LNCaP clone FGC (cell line): ENCODE measurements around the gene NECAB3.

ENCODE experiments used
- DNase-seq: peaks from one replicate; pipeline ENCODE4 v3.0.0-alpha.2; 2011; ENCODE audit warnings: low read depth
- H3K4me3 ChIP-seq: 2 replicates; pipeline ENCODE4 v1.5.1; 2011; ENCODE audit warnings: mild to moderate bottlenecking, low read depth, low read length, control low read depth
- TF ChIP-seq, protein P1 (sequence below): IDR thresholded peaks from 2 replicates; pipeline ENCODE4 v1.5.1; 2012; ENCODE audit warnings: mild to moderate bottlenecking; ENCODE audit not compliant: control insufficient read depth, insufficient read depth; ENCODE audit errors: extremely low read depth

Gene NECAB3

DNA sequence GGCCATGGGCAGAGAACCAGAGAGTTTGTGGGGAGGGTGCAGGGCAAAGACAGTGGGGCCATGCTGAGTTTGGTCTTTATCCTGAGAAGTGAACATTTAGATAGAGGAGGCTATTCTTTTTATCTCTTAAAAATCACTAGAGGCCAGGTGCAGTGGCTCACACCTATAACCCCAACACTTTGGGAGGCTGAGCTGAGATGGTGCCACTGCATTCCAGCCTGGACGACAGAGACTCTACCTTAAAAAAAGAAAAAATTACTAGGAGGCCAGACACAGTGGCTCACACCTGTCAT lies 37.2 kb upstream of the NECAB3 start:
- TF ChIP-seq, protein P1, sequence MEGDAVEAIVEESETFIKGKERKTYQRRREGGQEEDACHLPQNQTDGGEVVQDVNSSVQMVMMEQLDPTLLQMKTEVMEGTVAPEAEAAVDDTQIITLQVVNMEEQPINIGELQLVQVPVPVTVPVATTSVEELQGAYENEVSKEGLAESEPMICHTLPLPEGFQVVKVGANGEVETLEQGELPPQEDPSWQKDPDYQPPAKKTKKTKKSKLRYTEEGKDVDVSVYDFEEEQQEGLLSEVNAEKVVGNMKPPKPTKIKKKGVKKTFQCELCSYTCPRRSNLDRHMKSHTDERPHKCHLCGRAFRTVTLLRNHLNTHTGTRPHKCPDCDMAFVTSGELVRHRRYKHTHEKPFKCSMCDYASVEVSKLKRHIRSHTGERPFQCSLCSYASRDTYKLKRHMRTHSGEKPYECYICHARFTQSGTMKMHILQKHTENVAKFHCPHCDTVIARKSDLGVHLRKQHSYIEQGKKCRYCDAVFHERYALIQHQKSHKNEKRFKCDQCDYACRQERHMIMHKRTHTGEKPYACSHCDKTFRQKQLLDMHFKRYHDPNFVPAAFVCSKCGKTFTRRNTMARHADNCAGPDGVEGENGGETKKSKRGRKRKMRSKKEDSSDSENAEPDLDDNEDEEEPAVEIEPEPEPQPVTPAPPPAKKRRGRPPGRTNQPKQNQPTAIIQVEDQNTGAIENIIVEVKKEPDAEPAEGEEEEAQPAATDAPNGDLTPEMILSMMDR = no peak
- DNase-seq = no peak
- H3K4me3 ChIP-seq = no peak overlapping the region

DNA sequence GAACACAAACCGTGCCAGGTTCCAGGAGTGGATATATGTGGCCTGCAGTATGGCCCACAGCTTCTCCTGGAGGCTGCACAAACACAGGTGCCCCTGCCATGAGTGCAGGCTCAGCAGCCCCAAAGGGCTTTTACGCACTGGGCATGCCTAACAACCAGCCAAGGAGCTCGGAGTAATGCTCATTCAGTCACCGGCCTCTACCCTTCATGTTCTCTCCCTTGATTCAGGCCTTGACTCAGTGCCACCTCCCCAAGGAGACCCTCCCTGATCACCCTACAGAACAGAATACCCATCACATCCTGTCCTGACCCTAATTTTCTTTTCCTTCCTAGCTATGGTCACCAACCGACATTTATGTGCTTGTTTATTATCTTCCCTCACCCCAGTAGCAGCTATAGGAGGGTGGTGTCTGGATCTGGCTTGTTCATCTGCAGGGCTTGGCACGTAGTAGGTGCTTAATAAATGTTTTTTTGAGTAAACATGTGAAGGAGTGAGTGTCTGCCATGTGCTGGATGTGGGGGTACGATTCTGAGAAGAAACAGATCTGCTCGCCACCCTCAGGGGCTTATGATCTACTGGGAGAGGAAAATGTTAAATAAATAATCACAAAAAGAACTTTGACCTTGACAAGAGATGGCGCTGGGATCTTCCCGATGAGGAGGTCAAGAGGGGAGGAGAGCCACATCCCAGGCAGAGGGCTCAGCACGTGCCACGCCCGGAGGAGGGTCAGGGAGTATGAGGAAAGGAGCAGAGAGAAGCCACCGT lies 36.6 kb upstream of the NECAB3 start:
- no peak for DNase-seq
- no peak overlapping the region for H3K4me3 ChIP-seq
- TF ChIP-seq, protein P1 = no peak

DNA sequence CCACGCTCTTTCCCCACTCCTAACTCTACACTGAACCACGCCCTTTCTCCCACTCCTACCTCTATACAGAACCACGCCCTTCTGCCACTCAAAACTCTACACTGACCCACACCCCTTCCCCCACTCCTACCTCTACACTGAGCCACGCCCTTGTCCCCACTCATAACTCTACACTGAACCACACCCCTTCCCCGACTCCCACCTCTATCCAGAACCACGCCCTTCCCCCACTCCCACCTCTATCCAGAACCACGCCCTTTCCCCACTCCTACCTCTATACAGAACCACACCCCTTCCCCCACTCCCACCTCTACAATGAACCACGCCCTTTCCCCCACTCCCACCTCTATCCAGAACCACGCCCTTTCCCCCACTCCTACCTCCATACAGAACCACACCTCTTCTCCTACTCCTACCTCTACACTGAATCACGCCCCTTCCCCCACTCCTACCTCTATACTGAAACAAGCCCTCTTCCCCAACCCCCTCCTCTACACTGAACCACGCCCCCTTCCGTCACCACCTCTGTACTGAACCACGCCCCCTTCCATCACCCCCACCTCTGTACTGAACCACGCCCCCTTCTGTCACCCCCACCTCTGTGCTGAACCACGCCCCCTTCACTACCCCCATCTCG lies 35.8 kb upstream of the NECAB3 start:
- TF ChIP-seq, protein P1 = no peak
- no peak for DNase-seq
- H3K4me3 ChIP-seq = no peak overlapping the region

DNA sequence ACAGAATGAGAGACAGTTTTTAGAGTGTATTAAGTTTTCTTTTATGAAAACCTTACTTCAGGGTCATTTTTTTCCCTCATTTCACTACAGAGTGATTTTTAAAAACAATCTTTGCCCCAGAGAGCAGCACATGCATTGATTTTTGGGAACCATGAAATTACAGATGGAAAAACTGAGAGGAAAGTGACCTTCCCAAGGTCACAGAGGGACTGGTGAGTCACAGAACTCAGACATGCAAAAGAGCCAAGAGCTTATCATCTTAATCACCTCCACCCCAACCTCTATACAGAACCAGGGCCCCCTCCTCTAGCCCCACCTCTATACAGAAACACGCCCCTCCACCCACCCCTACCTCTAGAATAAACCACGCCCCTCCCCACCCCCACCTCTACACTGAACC lies 35.2 kb upstream of the NECAB3 start:
- no peak overlapping the region for H3K4me3 ChIP-seq
- TF ChIP-seq, protein P1 = no peak
- no peak for DNase-seq

DNA sequence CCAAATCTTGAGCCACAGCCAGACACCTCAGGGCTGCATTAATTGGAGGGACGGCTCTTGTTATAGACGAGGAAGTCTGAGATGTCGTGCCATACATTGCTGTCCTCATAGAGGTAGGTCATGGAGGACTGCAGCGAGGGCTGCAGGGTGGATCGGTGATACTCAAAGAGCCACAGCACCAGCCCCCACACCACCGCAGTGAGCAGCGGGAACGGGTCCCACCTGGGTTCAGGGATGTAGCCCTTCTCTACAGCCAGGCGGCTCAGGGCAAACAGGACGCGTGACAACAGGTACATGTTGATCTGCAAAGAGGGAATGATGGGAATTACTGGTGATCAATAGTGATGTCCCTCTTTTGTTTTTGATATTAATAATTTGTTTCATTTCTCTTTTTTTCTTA lies 33.4 kb upstream of the NECAB3 start:
- TF ChIP-seq, protein P1 = no peak
- DNase-seq = no peak
- no peak overlapping the region for H3K4me3 ChIP-seq

DNA sequence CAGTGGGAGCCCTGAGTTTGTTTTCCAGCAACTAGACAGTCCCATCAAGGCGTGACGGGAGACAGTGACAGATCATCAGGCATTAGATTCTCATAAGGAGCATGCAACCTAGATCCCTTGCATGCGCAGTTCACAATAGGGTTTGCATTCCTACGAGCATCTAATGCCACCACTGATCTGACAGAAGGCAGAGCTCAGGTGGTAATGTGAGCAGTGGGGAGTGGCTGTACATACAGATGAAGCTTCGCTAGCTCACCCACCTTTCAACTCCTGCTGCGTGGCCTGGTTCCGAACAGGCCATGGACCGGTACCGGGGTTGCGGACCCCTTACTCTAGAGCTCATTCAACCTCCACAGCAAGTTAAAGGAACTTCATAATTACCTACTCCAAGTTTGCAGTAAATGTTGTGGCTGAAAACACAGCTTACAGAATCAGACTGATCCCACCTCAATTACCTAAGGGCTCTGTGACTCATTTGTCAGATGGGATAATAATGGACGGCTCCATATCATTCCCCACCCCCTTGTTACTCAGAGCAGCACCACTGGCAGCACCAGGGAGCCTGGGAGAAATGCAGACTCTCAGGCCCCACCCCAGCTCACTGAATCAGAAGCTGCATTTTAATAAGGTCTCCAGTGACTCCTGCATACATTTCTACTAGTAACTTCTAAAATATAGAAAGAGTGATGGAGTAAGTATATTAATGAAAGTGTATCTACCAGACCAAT lies 30.1 kb upstream of the NECAB3 start:
- DNase-seq = no peak
- no peak overlapping the region for H3K4me3 ChIP-seq
- TF ChIP-seq, protein P1 = no peak
